Right lobe of liver (tissue), 6 donors: ENCODE results near the gene POLD3. TPM values are rescaled to one million over a fixed set of nuclear protein-coding genes. Genes with fewer than 3 reads are reported as not detected.

Experiments
- ATAC-seq, 4 donors: fragments of 200-7000 bp; cut with Tn5 transposase; one replicate each; pipeline ENCODE4 v1.9.1; 2020; ENCODE audit warnings: mild to moderate bottlenecking in 4 of 4, moderate library complexity in 4 of 4
- DNase-seq, 3 donors: peaks; one replicate each; pipeline ENCODE4 v3.0.0-alpha.2; 2020
- H3K27ac ChIP-seq, 3 donors: fragments of 200-600 bp; one replicate each; pipeline ENCODE4 v1.8.0; 2022
- H3K27me3 ChIP-seq, 2 donors: fragments of 200-600 bp; one replicate each; pipeline ENCODE4 v1.8.0; 2022
- H3K36me3 ChIP-seq, 4 donors: fragments of 200-600 bp; sonication (generic) in 1 of 4; one replicate each; pipeline versions ENCODE4 v1.5.1 to v1.8.0; 2017 to 2022; ENCODE audit warnings: control low read depth in 1 of 4
- H3K4me1 ChIP-seq, 4 donors: fragments of 200-600 bp; sonication (generic) in 1 of 4; one replicate each; pipeline versions ENCODE4 v1.5.1 to v1.8.0; 2017 to 2022; ENCODE audit warnings: control low read depth in 1 of 4
- H3K4me3 ChIP-seq, 3 donors: fragments of 200-600 bp; one replicate each; pipeline ENCODE4 v1.8.0; 2022
- H3K9me3 ChIP-seq, 4 donors: fragments of 200-600 bp; sonication (generic) in 1 of 4; one replicate each; pipeline versions ENCODE4 v1.5.1 to v1.8.0; 2017 to 2022; ENCODE audit warnings: control low read depth in 1 of 4
- POLR2A ChIP-seq: fragments of 450-650 bp; IDR thresholded peaks from one replicate; pipeline ENCODE4 v1.6.1; 2017; ENCODE audit warnings: antibody characterized with exemption, mild to moderate bottlenecking
- WGBS: methylation state at CpG from one replicate; pipeline ENCODE4 v1.1.6; 2018; ENCODE audit warnings: low coverage, low lambda C conversion rate; ENCODE audit not compliant: insufficient coverage; ENCODE audit errors: missing lambda C conversion rate; 5-methylcytosine and 5-hydroxymethylcytosine counted together
- intact Hi-C, 2 donors: fragments of 100-400 bp; cut with DNase I; formaldehyde crosslinking; loops; one replicate each; pipeline versions ENCODE4 v1.11.2 to v1.14.1; 2022
- total RNA-seq, 6 experiments: library from RNA; depleted of rRNA in 2 of 6; stranded (reverse); fragments of >200 nt in 2 of 6; fragmentation: NEBNext Ultra II Directional in 3 of 6; extraction: Animal tissue kit (Norgen Biotek cat#: 25700) in 3 of 6; gene quantifications; one replicate each; pipeline versions ENCODE4 v1.1.0 to v1.2.4, GENCODE V29; 2016 to 2023
- TF ChIP-seq, protein P1 (sequence below), 4 donors: fragments of 200-600 bp in 3 of 4; fragments of 450-650 bp in 1 of 4; IDR thresholded peaks; one replicate each; pipeline versions ENCODE4 v1.5.1 to v1.8.0; 2016 to 2022; ENCODE audit warnings: antibody characterized with exemption in 4 of 4, mild to moderate bottlenecking in 2 of 4
- donor health status: DM: no; HTN: yes; CAD: no.
- donor health status: DM: no; HTN: no; CAD: no.
- donor health status: DM: no; HTN: no; CAD: no.
- donor health status: DM: no; HTN: yes; CAD: no.
- donor health status: DM: no; HTN: yes; CAD: no.

POLD3 gene
- total RNA-seq, 6 experiments from 2014 or later: 2.9 to 5.7 (median 5.1) TPM

DNA sequence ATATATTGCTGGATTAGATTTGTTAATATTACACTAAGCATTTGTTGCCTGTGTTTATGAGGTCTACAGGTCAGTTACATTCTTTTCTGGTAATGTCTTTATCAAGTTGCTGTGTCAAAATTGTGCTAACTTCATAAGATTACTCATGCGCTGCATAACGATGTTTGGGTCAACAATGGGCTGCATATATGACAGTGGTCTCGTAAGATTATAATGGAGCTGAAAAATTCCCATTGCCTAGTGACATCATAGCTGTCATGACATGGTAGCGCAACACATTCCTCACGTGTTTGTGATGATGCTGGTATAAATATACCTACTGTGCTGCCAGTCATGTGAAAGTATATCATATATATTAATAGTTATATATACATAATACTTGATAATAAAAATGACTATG, 34.2 kb downstream of the POLD3 start:
- intact Hi-C loops: no loop called here
- Histone ChIP-seq H3K36me3 (no peaks in the 10 kb centered on the region), H3K9me3 (no peaks in the 10 kb centered on the region), H3K4me1 (no peaks in the 10 kb centered on the region), H3K27me3 (no peaks in the 10 kb centered on the region), H3K27ac (no peak overlapping the region), H3K4me3 (no peak overlapping the region)
- WGBS: 86% methylated on average over 5 of the region's 5 CpGs
- no peak for TF ChIP-seq POLR2A
- TF ChIP-seq, protein P1, sequence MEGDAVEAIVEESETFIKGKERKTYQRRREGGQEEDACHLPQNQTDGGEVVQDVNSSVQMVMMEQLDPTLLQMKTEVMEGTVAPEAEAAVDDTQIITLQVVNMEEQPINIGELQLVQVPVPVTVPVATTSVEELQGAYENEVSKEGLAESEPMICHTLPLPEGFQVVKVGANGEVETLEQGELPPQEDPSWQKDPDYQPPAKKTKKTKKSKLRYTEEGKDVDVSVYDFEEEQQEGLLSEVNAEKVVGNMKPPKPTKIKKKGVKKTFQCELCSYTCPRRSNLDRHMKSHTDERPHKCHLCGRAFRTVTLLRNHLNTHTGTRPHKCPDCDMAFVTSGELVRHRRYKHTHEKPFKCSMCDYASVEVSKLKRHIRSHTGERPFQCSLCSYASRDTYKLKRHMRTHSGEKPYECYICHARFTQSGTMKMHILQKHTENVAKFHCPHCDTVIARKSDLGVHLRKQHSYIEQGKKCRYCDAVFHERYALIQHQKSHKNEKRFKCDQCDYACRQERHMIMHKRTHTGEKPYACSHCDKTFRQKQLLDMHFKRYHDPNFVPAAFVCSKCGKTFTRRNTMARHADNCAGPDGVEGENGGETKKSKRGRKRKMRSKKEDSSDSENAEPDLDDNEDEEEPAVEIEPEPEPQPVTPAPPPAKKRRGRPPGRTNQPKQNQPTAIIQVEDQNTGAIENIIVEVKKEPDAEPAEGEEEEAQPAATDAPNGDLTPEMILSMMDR (IDR thresholded peaks at IDR 0.05): no peak
- ATAC-seq (no peak), DNase-seq (no peak)

DNA sequence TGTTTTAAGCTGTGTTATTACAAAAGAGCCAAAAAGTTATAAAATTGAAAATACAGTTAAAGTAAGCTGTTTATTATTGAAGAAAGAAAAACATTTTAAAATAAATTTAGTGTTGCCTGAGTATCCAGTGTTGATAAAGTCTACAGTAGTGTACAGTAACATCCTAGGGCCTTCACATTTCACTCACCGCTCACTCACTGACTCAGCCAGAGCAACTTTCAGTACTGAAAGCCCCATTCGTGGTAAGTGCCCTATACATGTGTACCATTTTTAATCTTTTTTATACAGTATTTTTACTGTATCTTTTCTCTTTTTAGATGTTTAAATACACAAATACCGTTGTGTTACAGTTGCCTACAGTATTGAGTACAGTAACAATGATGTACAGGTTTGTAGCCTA, 35.0 kb downstream of the POLD3 start:
- Histone ChIP-seq H3K4me3 (no peak overlapping the region), H3K4me1 (no peaks in the 10 kb centered on the region), H3K9me3 (no peaks in the 10 kb centered on the region), H3K27ac (no peak overlapping the region), H3K27me3 (no peaks in the 10 kb centered on the region), H3K36me3 (no peaks in the 10 kb centered on the region)
- intact Hi-C loops: no loop called here
- ATAC-seq (no peak), DNase-seq (no peak)
- 92% methylated on average over 3 of the region's 3 CpGs for WGBS
- TF ChIP-seq, protein P1 (IDR thresholded peaks at IDR 0.05): no peak
- TF ChIP-seq POLR2A: no peak

DNA sequence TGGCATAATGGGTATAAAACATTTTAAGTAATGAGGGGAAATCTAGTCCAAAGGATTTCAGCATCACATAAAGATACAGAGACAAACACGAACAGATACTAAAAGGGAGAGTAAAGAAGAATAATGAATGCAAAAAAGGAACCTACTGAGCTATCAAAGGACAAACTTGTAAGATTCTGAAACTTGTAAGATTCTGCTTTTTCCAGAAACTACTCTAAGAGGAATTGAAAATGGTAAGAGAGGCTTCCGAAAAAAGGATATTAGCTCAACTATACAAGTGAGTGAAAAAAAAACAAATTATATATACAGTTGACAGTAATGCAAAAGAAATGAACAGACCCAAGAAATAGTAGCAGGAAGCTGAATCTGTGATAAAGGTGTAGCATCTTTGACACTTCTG, 37.7 kb downstream of the POLD3 start:
- intact Hi-C loops: loop anchor here (10.0 kb wide), 1 partner anchor 95 kb away; no protein-coding TSS in a partner anchor
- no peak for DNase-seq
- WGBS: 72% methylated on average over 2 of the region's 2 CpGs

DNA sequence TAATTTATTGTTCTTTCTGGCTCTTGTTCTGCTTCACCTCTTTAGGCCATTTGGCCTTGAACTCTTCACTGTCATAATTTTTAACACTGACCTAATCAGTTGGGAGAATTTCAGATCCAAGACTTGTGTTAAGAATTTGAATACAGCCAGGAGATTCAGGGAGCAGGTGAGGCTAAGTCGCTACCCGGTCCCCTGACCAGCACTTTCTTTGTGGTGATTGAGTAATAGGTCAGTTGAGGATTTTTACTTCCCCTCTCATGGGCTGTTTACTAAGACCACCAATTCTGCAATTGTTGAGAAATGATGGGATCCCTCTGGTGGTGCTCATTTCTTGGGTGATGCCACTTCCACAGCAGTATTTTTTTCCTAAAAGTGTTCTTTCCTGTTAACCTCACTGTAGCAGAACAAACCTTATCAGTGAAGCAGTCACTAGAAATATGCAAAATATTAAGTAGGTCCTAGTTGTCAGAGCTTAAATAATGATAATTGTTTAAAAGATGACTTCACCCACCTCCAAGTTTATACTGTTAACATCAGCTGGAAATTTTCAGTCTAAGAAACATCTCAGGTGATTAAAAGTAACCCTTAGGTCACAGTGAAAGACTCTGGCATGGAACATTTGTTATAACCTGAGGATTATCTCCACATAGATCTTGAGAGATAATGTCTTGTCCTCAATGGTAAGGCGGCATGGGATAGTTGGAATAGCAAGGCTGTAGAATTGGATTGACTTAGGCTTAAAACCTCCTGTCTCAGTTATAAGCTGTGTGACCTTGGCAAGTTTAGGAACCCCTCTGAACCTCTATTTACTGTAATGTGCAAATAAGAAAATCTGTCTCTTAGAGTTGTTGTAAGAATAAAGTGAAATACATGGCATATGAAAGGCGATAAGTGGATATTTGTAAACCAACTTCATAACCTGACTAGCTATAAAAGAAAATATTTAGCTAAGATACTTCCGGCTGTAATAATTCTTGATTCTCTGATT, 41.3 kb downstream of the POLD3 start:
- Histone ChIP-seq H3K27me3 (no peaks in the 10 kb centered on the region), H3K36me3 (no peaks in the 10 kb centered on the region)

More for the DNA sequence above, 37.7 kb downstream of the POLD3 start:
- Histone ChIP-seq H3K27me3 (no peaks in the 10 kb centered on the region), H3K9me3 (no peaks in the 10 kb centered on the region), H3K36me3 (no peaks in the 10 kb centered on the region), H3K27ac (no peak overlapping the region), H3K4me3 (no peak overlapping the region), H3K4me1 (no peaks in the 10 kb centered on the region)
- ATAC-seq: peak in 1 of 4 donors; percentile 17
- TF ChIP-seq, protein P1 (IDR thresholded peaks at IDR 0.05): no peak
- no peak for TF ChIP-seq POLR2A

More for the DNA sequence above, 41.3 kb downstream of the POLD3 start:
- intact Hi-C loops: loop anchor here (10.0 kb wide), 1 partner anchor 91 kb away; no protein-coding TSS in a partner anchor
- Histone ChIP-seq H3K9me3 (no peaks in the 10 kb centered on the region), H3K27ac (no peak overlapping the region), H3K4me1 (no peaks in the 10 kb centered on the region), H3K4me3 (no peak overlapping the region)
- WGBS: 86% methylated on average over 4 of the region's 5 CpGs
- DNase-seq (no peak), ATAC-seq (no peak)
- no peak for TF ChIP-seq POLR2A
- TF ChIP-seq, protein P1 (IDR thresholded peaks at IDR 0.05): no peak
